ENCODE measurements around the gene SND1.

Gene SND1

GRCh38 chr7:127699853-127700252 is 47.9 kb downstream of the SND1 start:
- no peak overlapping the region for H3K4me3 ChIP-seq (ENCODE audit: low read depth, low read length)
- TF ChIP-seq CTCF (IDR thresholded peaks at IDR 0.05; ENCODE audit: insufficient read depth, low read depth, low read length, missing control alignments), result no peak
- no peak for DNase-seq (ENCODE audit: low read depth)

- no peak for DNase-seq (ENCODE audit: low read depth)
- TF ChIP-seq CTCF (IDR thresholded peaks at IDR 0.05; ENCODE audit: insufficient read depth, low read depth, low read length, missing control alignments), result no peak
- no peak overlapping the region for H3K4me3 ChIP-seq (ENCODE audit: low read depth, low read length)
Observed at GRCh38 chr7:127702052-127702652, 50.2 kb downstream of the SND1 start.

- TF ChIP-seq CTCF (IDR thresholded peaks at IDR 0.05; ENCODE audit: insufficient read depth, low read depth, low read length, missing control alignments), result no peak
- no peak overlapping the region for H3K4me3 ChIP-seq (ENCODE audit: low read depth, low read length)
- no peak for DNase-seq (ENCODE audit: low read depth)
Observed at GRCh38 chr7:127702938-127703337, 50.9 kb downstream of the SND1 start.

- no peak for TF ChIP-seq CTCF (IDR thresholded peaks at IDR 0.05; ENCODE audit: insufficient read depth, low read depth, low read length, missing control alignments)
- no peak overlapping the region for H3K4me3 ChIP-seq (ENCODE audit: low read depth, low read length)
- no peak for DNase-seq (ENCODE audit: low read depth)
Observed at GRCh38 chr7:127704211-127704610, 52.2 kb downstream of the SND1 start.

GRCh38 chr7:127705461-127705959 is 53.5 kb downstream of the SND1 start:
- no peak for TF ChIP-seq CTCF (IDR thresholded peaks at IDR 0.05; ENCODE audit: insufficient read depth, low read depth, low read length, missing control alignments)
- no peak for DNase-seq (ENCODE audit: low read depth)

GRCh38 chr7:127706766-127707165 is 54.8 kb downstream of the SND1 start:
- TF ChIP-seq CTCF (IDR thresholded peaks at IDR 0.05; ENCODE audit: insufficient read depth, low read depth, low read length, missing control alignments), result no peak
- no peak overlapping the region for H3K4me3 ChIP-seq (ENCODE audit: low read depth, low read length)
- DNase-seq (ENCODE audit: low read depth), result no peak

More at GRCh38 chr7:127705461-127705959, 53.5 kb downstream of the SND1 start:
- no peak overlapping the region for H3K4me3 ChIP-seq (ENCODE audit: low read depth, low read length)

GRCh38 chr7:127708201-127708600 is 56.2 kb downstream of the SND1 start:
- no peak overlapping the region for H3K4me3 ChIP-seq (ENCODE audit: low read depth, low read length)
- TF ChIP-seq CTCF (IDR thresholded peaks at IDR 0.05; ENCODE audit: insufficient read depth, low read depth, low read length, missing control alignments), result no peak
- DNase-seq (ENCODE audit: low read depth), result no peak
